ENCODE data around the gene RCSD1.

RCSD1 gene, protein sequence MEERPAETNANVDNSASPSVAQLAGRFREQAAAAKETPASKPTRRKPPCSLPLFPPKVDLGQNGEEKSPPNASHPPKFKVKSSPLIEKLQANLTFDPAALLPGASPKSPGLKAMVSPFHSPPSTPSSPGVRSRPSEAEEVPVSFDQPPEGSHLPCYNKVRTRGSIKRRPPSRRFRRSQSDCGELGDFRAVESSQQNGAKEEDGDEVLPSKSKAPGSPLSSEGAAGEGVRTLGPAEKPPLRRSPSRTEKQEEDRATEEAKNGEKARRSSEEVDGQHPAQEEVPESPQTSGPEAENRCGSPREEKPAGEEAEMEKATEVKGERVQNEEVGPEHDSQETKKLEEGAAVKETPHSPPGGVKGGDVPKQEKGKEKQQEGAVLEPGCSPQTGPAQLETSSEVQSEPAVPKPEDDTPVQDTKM

DNA sequence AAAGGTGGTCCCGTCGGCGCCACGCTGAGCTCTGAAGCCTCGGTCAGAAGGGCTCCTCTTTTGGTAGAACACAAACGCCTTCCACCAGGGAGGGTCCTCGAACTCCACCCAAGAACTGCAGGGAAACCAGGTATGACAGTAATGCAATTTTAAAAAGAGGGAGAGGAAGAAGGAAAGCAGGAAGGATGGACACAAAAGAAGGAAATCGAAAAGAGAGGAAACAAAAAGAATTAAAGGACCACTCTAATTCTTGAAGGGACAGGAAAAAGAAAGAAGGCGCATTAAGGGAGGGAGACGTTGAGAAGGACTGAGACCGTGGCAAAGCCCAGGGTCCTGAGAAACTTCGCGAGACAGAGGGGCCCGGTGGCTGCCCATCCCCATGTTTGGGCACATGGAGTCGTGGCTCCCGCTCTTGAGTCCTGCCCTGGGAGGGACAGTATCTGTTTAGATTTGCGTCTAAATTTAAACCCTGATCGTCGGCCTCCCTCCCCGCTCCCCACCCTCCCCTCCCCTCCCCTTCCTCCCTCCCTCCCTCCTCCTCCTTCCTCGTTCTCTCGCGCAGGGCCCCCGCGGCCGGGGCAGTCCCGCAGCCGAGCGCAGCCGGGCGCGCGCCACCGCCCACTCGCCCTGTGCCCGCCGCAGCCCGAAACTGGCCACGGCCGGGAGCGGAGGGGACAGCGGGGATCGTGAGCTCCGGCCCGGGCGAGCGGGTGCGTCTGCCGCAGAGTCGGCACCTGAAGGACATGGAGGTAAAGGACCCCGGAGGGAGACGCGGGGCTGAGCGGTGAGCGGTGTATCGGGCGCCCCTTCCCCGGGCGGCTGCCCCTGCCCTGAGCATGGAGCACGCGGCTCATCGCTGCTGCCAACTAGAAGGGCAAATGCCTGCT is at the start of gene RCSD1:
Gene RCSD1, plus strand, starts transcription at position 552 of the 887 bp plus-strand sequence. Its CDS starts 192 bp downstream, at position 744.
- TF ChIP-seq GATA2 (IDR thresholded peaks at IDR 0.05; ENCODE audit: low read depth, low read length) (no peak), GATA3 (IDR thresholded peaks at IDR 0.05; ENCODE audit: low read depth, low read length) (no peak)

DNA sequence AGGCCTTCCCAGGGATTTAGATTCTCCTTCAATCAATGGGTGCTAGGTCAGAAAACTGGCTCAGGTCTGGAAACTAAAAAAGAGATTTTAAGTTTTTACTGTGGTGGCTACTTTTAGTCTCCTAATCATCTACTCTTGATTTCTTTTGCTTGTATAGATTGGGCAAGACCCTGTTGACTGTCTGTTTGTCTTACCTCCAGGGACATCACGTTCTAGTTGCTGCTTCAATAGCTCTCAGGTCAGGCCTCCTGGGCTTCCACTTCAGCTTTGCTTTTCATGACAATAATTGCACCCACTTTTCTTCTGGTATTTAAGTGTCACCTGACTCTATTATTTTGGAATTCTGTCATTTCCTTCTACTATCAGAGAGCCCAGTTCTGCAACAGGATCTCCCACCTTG is 48.0 kb upstream of the RCSD1 start:
- TF ChIP-seq GATA3 (IDR thresholded peaks at IDR 0.05; ENCODE audit: low read depth, low read length) = no peak
- TF ChIP-seq GATA2 (IDR thresholded peaks at IDR 0.05; ENCODE audit: low read depth, low read length) = no peak

DNA sequence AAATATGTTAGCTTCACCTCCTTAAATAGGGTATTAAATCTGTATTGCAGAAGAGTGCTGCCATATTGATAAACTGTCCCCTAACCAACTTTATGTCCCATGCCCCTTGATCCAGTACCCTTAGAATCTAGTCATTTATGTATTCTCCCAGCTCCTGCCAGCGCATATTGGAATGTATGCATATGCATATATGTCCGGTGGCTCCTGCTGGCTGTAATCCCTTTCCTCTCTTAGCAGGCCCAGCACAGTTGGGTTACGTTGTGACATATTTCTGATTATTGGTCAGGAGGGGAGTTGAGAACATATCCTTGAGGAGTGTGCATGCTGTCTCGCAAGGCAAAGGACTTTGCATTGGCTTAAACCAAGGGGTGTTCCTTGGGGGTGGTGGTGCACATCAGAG is 47.3 kb upstream of the RCSD1 start:
- TF ChIP-seq GATA2 (IDR thresholded peaks at IDR 0.05; ENCODE audit: low read depth, low read length) (no peak), GATA3 (IDR thresholded peaks at IDR 0.05; ENCODE audit: low read depth, low read length) (no peak)

DNA sequence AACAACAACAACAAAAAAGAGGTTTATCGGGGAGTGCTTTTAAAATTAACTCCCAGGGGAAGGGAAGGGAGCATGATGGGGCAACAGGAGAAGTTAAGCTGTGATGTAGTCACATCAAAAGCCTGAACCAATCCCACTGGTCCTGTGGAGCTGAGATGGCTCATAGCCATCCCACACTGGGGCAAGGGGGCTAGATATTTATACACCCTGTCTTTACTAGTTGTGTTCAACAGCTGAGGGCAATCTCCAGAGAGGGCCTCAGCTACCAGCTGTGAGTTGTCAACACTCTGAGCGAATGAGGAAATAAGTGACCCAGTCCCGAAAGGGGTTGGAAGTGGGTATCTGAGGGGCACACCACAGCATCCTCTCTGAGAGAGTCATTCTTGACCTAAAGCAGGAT is 45.5 kb upstream of the RCSD1 start:
- TF ChIP-seq GATA2 (IDR thresholded peaks at IDR 0.05; ENCODE audit: low read depth, low read length) (no peak), GATA3 (IDR thresholded peaks at IDR 0.05; ENCODE audit: low read depth, low read length) (no peak)

DNA sequence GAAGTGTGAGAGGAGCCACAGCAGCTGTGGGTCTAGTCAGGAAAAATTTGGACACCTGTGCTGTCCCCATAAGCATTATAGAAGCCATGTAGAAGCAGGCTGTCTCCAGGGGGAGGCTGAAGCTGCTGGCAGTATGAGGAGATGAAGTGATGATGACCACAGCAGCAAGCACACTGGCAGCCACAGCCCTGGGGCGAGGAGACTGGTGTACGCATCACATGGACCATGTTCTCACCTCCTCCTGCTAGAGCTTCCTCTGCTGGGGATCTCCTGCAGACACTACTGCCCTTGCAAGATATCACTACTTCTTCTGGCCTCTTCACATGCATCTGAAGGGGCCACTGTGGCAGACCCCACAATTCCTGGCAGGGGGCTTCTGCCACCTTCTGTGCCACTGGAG is 42.7 kb upstream of the RCSD1 start:
- TF ChIP-seq GATA3 (IDR thresholded peaks at IDR 0.05; ENCODE audit: low read depth, low read length) = no peak
- no peak for TF ChIP-seq GATA2 (IDR thresholded peaks at IDR 0.05; ENCODE audit: low read depth, low read length)

DNA sequence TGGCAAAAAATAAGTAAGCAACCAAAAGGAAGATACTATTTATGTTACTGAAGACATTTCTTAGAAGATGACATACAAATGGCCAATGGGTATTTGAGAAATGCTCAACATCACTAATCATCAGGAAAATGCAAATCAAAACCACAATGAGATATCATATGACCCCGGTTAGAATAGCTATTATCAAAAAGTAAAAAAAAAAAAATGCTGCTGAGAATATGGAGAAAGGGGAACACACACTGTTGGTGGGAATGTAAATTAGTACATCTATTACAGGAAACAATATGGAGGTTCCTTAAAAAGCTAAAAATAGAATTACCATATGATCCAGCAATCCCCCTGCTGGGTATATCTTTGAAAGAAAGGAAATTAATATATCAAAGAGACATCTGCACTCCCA is 42.2 kb upstream of the RCSD1 start:
- TF ChIP-seq GATA3 (IDR thresholded peaks at IDR 0.05; ENCODE audit: low read depth, low read length) (no peak), GATA2 (IDR thresholded peaks at IDR 0.05; ENCODE audit: low read depth, low read length) (no peak)

DNA sequence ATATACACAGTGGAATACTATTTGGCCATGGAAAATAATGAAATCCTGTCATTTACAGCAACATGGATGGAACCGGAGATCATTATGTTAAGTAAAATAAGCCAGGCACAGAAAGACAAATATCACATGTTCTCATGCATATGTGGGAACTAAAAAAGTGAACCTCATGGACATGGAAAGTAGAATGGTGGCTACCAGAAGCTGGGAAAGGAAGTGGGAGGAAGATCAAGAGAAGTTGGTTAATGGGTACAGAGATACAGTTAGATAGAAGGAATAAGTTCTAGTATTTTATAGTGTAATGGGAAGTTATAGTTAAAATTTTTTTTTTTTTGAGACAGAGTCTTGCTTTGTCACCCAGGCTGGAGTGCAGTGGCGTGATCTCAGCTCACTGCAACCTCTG is 41.7 kb upstream of the RCSD1 start:
- no peak for TF ChIP-seq GATA3 (IDR thresholded peaks at IDR 0.05; ENCODE audit: low read depth, low read length)
- TF ChIP-seq GATA2 (IDR thresholded peaks at IDR 0.05; ENCODE audit: low read depth, low read length) = no peak

DNA sequence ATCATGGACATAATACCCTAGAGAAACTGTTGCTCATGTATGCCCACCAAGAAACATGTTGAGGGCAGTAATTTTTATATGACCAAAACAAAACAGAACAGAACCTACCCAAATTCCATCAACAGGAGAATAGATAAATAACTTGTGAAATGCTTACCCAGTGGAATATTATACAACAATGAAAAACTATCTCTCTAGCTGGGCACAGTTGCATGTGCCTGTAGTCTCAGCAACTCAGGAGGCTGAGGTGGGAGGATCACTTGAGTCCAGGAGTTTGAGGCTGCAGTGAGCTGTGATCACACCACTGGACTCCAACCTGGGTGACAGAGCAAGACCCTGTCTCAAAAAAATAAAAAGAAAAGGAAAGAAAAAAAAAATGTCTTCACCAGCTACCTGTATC is 37.6 kb upstream of the RCSD1 start:
- TF ChIP-seq GATA2 (IDR thresholded peaks at IDR 0.05; ENCODE audit: low read depth, low read length) = no peak
- no peak for TF ChIP-seq GATA3 (IDR thresholded peaks at IDR 0.05; ENCODE audit: low read depth, low read length)

DNA sequence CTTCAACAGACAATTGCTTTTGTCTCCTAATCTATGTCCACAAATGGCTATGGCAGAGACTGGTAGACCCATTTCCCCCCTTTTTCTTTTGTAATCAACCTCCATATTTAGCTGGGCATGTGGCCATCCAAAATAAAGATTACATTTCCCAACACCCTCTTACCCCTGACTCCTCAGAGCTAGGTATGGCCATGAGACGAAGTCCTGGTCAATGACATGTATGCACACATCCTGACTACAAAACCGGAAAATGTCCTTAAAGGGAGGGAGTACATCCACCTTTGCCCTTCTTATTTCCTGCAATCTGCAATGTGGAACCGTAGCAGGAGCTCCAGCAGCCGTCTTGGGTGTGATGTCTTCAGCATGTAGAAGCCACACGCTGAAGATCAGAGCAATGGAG is 36.2 kb upstream of the RCSD1 start:
- TF ChIP-seq GATA2 (IDR thresholded peaks at IDR 0.05; ENCODE audit: low read depth, low read length) = no peak
- no peak for TF ChIP-seq GATA3 (IDR thresholded peaks at IDR 0.05; ENCODE audit: low read depth, low read length)

DNA sequence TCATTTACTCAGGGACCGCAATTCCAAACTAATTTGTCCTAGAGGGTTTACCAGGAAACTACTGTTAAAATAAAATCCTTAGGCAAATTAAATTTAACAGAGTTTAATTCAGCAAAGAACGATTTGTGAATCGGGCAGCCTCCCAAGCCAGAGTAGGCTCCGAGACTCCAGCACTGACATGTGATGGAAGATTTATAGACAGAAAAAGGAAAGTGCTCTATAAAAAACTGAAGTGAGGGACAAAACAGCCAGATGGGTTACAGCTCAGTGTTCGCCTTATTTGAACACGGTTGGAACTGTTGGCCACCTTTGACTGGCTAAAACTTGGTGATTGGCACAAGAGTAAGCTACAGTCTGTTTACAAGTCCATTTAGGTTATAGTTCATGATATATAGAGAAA is 35.2 kb upstream of the RCSD1 start:
- TF ChIP-seq GATA3 (IDR thresholded peaks at IDR 0.05; ENCODE audit: low read depth, low read length) = no peak
- TF ChIP-seq GATA2 (IDR thresholded peaks at IDR 0.05; ENCODE audit: low read depth, low read length) = no peak

DNA sequence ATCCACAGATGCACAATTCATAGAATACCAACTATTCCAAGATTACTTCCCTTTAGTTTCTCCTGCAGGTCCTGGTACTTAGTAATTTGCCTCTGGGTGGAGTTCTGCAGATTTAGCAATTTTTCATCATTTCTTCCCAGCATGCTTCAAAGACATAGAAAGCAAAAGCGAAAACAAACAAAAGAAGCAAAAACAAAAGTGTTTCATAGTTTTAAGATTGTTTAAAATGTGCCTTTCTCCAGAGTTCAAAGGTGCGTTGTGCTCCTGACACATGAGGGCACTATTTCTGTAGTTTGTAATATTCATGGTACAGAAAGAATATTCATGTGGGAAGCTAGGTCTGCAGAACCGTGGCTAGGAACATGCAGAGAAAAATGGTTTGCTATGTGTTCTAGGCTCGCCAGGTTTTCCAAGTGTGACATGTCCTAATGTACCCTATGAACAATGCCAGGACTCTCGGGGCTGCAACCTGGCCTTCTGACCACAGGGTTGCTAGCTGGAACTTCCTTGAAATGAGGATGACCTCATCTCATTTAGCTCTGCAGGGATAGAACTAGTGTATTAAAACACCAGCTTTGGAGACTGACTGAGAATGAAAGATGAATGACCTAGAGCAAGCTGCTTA is 30.0 kb upstream of the RCSD1 start:
- TF ChIP-seq GATA3 (IDR thresholded peaks at IDR 0.05; ENCODE audit: low read depth, low read length) (no peak), GATA2 (IDR thresholded peaks at IDR 0.05; ENCODE audit: low read depth, low read length) (no peak)

DNA sequence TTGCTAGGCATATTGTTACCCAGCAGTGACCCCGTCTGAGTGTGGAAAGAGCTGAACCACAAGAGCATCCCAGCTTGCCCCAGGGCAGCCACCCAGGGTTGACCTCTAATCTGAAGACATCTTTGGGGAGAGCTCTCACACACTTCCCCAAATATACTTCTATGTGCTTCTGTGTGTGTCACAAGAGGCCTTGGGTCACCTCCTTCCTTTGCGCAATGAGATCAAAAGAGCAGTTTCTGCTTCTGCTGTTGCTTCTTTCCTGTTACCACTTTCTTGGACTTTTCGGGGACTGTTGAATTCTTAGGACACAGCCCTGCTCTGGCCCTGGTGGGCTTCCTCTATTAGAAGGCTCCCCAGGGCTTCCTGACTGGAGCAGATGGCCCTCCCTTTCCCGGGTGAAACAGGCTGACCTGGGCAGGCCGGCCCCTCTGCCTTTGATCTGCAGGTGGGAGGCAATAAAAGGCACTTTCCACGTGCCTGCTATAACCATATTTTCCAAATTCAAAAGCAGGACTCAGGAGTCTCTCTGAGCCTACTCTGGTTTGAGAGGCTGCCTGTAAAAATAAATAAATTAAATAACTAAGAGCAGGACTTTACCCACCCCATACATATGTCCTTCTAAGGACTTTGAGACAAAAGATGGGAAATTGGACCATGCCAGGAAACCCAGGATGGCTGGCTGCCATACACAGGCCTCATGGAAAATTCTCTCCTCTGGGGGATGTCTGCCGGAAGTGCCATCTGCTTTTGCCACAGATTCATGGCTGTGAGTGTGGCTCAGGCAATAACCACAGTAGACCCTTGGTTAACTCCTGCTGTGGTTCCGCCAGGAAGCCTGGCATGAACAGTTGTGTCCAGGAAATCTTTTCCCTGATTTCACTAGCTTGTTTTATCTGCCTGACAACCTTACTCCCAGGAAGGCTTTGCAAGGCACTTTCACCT is 28.3 kb upstream of the RCSD1 start:
- no peak for TF ChIP-seq GATA2 (IDR thresholded peaks at IDR 0.05; ENCODE audit: low read depth, low read length)
- TF ChIP-seq GATA3 (IDR thresholded peaks at IDR 0.05; ENCODE audit: low read depth, low read length) = no peak

DNA sequence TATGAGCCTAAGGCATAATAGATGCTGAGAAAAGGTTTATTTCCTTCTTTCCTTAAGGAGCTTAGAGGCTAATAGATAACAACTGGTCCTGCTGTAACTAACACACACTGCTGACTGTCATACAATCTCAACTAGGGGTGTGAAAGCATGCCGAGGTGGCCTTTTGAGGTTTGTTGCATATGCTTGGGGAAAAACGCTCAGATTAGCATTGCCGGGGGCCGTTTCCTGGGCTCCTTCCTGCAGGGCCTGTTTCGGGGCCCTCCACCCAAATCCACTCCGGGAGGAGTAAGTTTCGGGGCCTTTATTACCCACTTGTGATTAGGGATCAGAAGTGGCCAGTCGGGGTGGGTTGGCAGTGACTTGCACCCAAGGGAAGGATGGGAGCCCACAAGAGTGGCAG is 27.2 kb upstream of the RCSD1 start:
- TF ChIP-seq GATA3 (IDR thresholded peaks at IDR 0.05; ENCODE audit: low read depth, low read length) = no peak
- TF ChIP-seq GATA2 (IDR thresholded peaks at IDR 0.05; ENCODE audit: low read depth, low read length) = no peak
